G401.6 (cell line): ENCODE data around the gene ALDH1A2.

ENCODE experiments used
- FAIRE-seq: peaks from 2 replicates; lab custom pipeline; 2012; peaks lifted over from hg19 to GRCh38; lab: Jason Lieb, UNC

ALDH1A2 gene

DNA sequence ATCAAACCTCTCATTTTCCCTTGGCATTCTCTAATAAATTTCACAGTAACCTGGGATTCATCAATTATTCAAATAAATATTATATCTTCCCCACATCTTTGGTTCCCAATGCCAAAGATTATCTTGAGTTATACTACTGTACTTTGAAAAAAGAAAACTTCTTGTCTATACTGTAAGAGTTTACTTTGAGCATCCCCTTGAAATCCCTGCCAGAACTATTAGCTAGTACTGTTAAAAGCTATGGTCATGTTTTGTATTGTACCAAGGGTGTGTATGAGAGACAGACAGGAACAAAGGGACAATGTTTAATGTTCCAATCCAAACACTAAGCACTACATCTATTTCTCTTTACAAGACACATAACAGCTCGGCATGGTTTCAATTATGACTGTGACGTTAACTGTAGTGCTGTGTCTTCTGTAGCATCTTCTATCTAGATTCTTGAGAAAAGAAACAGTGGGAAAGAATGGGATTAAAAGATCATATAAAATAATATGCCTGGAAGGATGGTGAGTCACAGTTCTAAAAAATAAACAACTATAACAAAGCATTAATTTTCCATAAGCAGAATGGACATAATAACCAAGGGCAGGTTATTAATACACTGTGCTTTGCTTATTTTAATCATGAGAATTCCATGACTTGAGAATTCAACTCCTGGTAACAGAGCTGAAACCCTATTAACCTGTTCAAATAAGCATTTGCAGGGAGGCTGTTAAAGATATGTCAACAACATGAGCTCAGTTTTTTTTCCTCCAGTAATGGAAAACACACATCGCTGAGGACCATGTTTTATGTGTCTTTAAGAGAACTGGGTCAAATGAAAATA lies 71.1 kb downstream of the ALDH1A2 start:
- no peak for FAIRE-seq

DNA sequence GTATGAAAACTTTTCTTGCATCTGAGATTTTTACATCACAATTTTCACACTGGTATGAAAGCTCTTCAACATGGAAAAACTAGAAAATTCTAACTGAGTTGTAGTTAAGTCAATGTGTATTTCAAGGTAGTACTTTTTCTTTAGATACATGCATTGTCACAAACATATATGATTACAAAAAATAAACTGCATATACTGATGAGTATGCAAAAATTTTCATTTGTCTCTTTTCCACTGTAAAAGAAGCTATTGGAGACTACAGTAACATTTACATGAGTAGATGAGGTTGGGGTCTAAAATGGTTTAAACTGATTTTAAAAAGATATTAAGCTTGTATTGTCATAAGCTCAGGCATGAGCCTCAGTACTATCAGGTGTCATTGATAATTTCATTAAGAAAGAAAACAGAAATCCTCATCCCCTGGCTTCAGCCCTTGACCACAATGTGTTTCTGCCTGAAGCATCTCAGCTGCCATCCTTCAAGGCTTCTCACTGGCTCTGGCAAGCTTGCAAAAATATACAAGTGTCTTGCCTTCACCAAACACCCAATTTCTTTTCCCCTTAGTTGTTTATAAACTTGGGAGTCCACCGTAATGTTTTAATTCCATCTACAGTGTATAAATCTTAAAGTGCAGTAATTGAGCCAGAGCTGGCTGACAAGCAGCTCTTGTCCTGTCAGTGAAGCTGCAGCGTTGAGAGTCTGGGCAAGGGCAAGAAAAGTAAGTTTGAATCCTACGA lies 71.9 kb downstream of the ALDH1A2 start:
- no peak for FAIRE-seq

DNA sequence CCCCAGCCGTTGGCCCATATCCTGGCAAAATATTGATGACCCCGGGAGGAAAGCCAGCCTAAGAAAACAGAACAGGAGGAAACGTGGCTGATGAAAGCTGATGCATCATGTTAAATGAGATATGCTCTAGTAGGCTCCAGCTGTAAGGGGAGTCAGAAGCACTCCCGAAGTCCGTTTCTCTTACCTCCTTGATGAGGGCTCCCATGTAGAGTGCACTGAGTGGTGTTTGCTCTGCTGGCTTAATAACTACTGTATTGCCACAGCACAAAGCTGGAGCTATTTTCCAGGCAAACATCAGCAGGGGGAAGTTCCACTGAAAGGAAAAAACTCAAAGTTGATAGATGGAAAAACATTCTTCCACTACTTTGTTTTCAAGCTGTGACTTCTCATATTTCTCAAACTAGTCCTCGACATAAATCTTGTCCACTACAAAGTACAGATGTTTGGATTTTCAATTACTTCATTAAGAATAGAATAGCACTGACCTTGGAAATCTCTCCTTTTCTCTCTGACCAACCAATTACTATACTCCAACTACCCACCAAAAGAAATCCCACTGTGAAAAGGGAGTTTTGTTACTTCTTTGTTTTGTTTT lies 72.7 kb downstream of the ALDH1A2 start:
- no peak for FAIRE-seq

DNA sequence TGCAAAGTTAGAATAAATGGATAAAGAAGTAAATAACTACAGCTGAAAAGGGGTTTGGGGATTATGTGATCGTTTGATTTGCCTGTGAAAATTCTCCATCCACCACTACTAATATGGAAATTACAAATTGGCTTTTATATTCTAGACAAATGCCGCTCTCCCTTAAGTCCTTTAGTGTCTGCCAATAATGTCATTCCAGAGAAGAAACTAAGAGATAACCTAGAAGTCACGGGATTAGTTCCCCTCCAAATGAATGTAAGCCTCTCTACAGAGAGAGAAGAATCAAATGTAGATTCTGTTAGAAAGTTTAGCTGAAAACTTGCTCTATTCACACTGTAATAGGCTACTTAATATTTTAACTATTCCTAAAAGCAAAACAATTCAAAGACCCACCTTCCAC lies 92.0 kb downstream of the ALDH1A2 start:
- no peak for FAIRE-seq

DNA sequence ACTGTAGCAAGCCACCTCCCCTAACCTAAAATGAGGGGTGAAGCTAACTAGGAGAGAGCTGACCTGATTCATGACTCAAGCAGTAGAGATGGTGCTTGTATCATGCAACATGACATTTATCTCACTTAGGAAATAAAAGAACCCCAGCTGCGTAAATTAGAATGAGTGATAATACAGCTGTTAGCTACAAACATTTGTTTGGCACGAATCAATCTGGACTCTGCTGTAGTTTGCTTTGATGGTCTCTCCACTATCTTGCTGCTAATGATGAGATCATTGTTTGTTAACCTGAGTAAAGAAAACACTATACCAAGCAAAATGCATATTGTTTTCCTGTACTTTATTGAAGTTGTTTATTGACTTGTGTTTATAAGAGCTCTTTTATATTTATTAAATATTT lies 92.6 kb downstream of the ALDH1A2 start:
- FAIRE-seq = no peak

DNA sequence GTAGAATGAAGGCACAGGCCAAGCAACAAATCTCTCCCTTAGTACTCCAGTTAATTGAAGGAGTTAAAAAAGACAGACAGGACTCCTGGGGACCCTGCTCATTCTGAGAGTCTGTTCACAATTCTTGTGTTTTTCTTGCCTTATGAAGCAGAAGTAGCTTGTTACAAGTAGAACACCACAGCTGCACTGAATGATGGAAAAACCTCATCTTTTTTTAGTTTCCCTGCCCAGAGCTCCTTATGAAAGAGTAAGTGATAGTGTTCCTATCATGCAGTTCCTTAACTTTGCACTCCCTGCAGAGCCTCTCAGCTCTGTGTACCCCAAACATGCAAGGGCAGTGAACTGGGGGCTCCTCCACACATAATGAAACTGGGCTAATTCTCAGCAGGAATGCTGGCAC lies 95.5 kb downstream of the ALDH1A2 start:
- no peak for FAIRE-seq

DNA sequence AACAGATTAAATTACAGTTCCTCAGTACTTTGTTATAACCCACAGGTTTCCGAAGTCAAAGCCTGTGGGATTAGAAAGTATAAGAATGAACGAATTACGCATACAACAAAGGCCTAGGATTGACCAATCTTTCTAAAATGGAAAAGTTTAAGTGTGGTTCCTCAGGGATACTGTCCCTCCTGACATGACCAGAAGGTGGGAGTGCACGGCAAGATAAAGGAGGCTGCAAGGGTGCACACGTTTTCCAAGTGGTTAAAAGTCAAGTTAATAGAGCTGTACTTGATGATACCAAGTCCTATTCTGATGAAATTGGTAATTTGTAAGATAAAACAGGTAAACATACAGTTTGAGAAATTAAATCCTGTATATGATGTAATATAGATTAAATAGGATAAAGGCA lies 96.2 kb downstream of the ALDH1A2 start:
- no peak for FAIRE-seq

DNA sequence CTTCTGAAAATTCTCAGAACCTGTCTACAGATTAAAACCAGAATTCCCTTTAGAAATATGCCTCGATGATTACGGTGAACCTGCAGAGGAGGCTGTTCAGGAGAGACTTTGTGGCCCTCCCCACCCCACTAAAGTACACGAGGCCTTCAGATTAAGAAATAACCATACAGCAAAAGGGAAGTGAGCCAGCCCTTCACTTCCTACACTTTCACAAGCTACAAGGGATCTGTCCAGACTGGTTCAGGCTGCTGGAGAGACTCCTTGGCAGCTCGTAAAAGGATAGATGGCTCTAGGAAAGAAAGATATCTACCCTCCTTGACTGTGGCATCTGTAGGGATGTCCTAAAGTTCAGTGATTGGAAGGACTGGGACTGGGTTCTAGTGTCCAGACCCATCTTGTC lies 102.6 kb downstream of the ALDH1A2 start:
- FAIRE-seq = no peak

DNA sequence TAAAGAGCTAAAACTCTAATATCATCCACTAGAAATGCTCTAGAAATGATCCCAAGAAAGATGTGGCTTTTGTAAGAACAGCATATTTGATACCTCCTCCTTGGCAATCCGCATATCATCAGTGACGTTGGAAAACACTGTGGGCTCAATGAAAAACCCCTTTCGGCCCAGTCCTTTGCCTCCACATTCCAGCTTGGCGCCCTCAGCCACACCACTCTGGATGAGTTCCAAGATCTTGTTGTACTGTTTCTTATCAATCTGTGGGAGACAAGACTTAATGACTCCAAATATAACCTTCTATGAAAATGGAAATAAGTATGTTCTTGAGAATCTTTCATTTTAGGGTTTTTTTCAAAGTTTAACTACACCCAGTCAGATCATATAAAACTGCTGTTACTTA lies 103.6 kb downstream of the ALDH1A2 start:
- FAIRE-seq = no peak

DNA sequence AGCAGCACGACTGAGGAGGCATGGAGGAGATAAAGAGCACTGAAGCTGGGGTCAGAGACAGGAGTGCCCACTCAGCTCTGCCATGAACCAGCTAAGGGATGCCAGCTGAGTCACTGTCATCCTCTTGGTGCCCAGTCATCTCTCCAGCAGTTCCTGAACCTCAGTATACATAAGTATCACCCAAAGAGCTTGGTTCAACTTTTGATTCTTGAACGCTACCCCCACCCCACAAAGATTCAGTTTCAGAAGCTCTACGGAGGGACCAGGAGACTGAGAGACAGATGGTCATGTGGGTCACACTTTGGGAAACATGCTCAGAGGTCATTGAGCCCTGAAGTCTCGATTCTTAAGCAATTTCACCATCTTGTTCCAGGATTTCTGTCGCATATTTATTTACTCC lies 108.4 kb downstream of the ALDH1A2 start:
- FAIRE-seq = no peak

DNA sequence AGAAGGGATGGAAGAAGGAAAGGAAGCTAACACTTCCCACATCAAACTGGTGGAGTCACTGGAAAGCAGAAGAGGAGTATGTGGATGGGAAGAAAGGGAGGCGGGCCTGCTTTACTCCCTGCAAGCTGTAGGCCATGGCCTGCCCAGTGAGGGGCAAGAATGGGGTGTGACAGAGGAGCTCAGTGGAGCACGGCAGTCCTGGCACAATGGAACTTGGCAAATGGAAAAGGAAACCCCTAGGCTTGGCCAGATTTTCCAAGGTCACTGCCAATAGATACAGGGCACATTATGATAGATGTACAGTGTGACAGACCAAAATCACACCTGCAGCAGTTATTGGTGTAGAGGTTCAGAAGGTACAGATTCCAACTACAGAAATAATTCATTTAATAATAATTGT lies 111.6 kb downstream of the ALDH1A2 start:
- FAIRE-seq = no peak

DNA sequence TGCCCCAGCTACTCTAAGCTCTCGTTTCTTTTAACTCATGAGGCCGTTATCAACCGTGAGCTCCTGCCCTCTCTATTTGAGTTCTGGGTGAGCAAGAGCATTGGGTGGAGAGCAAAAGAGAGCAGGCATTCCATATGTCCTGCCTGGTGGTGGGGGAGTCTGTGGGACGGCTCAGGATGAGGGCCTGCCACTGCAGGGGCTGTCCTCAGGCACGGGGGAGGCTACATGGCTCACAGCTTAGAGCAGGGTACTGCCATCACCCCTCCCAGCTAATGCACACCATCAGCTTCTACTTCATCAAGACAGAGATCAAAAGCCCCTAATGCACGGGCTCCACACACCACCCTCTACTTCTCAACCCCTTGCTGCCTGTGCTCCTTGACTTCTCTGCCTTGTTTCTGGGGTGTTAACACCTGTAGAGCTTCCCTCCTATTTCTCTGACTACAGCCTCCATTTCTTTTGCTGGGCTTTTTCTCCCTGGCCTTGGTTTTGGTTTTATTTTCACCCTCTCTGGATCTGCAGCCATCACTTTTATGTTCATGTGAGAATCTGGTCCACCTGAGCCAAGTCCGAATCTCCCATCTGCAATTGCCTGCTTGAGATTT lies 114.1 kb downstream of the ALDH1A2 start:
- FAIRE-seq = no peak

DNA sequence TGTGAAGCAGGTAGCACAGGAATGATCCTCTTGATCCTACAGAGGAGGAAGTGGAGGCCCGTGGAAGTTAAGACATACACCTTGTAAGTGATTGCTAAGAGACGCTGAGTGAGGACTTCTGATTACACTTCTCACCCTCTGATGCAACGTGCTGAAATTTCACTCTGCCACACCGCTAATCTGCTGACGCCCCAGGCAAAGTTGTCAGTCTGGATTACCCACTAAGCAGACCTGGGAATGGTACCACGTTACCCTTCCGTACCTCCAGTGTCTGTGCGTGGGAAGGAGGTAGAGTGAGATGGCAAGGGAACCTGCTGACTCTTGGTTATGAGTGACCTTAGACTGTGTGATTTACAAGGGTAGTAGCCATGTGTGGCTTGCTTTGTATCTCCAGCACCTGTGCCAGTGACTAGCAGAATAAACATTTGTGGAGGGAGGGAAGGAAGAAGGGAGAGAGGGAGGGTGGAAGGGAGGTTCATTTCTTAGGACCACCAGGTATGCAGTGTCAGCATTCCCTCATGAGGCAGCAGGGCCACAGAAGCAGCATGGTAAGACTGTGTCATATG lies 115.0 kb downstream of the ALDH1A2 start:
- FAIRE-seq = no peak

DNA sequence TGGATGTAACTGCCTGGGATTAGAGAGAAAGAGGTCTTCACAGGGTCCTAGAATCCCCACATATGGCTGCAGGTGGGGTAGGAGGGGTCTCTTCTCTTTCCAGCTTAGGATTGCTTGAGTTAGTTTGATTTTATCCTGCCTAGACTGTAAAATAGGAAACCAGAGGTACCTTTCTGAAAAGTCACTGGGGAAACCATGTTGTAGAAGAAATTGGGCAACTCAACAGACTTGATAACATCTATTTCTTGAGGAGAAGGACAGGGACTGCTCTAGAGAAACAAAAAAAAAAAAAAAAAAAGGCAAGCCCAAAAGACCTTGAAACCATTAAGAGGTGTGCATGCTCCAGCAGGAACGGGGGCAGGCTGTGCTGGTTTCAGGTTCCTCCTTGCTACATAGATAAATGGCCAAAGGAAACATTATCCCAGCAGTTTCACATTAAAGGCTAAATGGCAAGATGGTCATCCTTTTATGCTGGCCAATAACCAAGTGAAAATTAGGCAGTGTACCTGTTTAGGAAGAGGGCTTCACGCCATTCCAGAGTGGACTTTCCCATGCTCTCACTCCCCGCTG lies 116.1 kb downstream of the ALDH1A2 start:
- FAIRE-seq = no peak

DNA sequence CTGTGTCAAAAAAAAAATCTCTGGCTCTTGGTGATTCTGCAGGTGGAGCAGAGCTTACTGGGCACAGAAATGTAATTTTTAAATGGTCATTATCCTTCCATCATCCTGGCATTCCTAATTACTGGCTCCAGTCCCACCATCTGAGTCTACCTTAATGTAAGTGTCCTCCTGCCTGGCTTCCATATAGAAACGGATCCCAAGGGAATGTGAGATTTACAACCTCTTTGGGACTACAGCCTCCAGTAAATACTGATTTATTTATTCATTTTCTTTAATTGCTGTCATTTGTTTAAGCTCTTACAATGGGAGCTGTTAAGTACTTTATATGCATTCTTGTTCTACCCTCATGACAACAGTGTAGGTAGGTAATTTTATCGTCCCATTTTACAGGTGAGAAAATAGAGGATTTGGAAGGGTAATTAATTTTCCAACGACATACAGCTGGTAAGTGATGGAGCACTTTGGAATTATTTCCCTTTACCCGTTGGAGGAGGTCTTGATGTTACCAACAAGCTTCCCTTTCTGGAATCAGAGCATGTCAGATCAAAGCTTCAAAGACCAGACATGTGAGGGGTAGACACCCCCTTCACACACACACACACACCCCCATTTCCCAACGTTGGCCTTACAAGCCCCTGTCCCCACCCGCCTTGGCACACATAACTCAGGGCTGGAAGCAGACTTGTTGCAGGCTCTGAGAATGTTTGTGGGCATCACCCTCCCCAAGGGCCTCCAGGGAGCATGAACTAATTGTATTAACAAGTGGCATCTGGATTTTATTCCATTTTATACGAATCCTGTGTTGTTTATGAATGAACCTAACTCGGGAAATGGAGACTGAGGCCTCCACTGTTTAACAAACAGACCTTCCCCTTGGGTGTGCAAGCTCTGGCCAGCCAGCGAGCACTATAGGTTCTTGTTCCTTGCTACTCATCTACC lies 116.9 kb downstream of the ALDH1A2 start:
- no peak for FAIRE-seq

DNA sequence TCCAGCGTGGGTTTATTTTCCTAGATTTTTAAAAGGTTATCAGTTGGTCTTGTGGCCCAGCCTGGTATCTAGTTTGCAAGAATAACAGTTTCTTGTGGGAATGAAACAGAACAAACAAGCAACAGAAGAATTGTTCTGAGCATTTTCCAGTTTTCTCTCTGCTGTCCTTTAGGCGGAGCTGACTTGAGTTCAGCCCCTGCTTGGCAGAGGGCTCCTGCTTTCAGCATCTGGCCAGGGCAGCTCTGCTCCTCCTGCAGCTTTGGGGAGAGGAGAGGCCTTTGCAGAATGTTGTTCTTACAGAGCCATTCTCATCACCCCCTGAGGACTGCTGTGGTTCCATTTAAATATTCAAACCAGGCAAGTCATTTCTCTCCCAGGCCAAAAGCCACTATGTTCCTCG lies 117.7 kb downstream of the ALDH1A2 start:
- FAIRE-seq = no peak

DNA sequence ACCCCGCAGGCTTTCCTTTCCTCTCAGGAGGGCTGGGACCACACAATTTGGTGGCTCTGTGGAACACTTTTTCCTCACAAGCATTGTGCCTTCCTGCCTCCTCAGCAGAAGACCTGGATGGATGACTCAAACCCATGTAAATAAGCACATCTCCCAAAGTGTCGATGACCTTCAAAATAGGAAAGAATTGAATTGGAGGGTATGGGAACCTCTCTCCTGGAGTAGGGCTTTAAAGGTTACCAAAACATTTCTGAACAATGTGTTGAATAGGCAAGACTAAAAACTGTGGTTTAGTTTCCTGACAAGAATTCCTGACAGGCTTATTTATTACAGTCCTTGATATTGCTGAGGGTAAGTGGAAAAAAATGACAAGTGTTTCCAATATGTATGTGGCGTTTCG lies 118.2 kb downstream of the ALDH1A2 start:
- FAIRE-seq = no peak

DNA sequence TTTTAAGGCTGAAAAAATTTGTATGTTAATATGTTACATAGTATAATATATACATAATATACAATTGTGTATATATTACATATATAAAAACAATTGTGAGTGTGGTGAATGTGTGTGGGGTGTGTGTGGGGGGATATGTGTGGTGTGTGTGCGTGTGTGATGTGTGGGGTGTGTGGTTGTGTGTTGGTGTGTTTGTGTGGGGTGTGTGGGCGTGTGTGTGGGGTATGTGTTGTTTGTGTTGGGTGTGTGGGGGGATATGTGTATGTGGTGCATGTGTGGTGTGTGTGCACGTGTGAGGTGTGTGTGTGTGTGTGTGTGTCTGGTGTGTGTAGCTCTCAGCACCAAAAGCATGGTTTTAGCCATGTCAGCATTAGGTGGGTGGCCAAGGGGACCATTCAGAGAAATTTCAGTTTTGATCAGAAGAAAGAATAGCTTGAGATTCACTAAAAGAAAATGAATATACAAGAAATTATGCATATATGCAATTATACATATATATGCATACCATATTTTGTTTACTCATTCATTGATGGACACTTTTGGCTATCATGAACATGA lies 118.9 kb downstream of the ALDH1A2 start:
- no peak for FAIRE-seq

DNA sequence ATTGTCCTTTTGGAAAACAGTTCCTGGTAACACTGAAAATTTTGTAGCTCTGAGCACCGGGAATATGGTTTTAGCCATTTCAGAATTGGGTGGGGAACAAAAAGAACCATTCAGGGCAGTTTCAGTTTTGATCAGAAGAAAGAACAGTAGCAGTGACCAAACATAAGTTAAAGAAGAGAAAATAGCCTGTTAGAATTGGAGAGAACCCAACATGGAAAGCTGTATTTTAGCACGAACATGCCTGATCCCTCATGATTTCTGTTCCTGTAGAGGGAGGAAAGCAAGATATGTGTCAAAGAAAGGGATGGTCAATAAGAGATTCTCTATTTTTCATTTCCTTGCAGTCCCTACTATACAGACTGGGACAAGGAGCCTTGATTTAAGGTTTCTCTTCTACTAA lies 119.9 kb downstream of the ALDH1A2 start:
- FAIRE-seq = no peak

DNA sequence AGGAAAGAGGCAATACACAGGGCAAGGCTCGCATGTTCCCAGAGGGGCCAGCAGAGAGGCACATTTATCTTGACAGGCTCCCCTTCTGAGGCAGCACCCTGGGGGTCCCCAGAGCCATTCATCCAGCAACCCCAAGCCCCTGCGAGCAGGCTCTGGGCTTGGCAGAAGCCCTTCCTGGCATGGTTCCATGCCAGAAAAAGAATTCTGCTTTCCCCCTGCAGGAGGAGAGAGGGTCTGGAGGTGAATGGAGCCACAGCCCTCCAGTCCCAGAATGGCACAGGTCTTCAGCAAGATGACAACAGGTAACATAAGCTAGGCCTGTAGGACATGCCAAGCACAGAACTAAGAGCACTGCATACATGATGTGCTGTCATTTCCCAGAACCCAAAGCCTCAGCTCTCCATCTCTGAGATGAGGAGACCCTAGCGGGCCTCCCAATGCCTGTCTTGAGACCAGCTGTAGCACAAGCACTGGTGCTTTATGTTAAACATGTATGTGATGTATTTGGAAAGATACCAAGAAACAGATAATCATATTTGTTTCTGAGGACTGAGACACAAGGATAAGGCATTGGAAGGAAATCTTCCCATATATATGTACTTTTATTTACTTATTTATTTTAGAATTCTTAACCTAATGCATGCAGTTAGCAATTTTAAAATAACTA lies 121.6 kb downstream of the ALDH1A2 start:
- no peak for FAIRE-seq
